Activated CD8-positive, alpha-beta memory T cell treated with anti-CD3 and anti-CD28 coated beads, Interleukin-2, amount 10 ng/mL, durations not matched to agents 7 days and 5 days (primary cell): ENCODE measurements around the gene CRCP. TPM values are rescaled to one million over a fixed set of nuclear protein-coding genes. Genes with fewer than 3 reads are reported as not detected.

ENCODE experiments used
- ATAC-seq: fragments of 150-1000 bp; cut with Tn5 transposase; one replicate; pipeline ENCODE4 v1.10.0; 2021; ENCODE audit warnings: moderate library complexity
- CTCF ChIA-PET: fragments of 350-600 bp; sonication (Branson Sonifier 250); formaldehyde crosslinking; loops from one replicate; lab custom pipeline; 2021; ENCODE audit warnings: antibody characterized with exemption; lab: Charles Lee
- DNase-seq: peaks from one replicate; pipeline ENCODE4 v3.0.0-alpha.2; 2020
- H3K27ac Mint-ChIP-seq: one replicate; pipeline ENCODE4 v1.8.0; 2021; ENCODE audit warnings: mild to moderate bottlenecking, mixed read lengths
- H3K27me3 Mint-ChIP-seq: one replicate; pipeline ENCODE4 v1.8.0; 2021; ENCODE audit warnings: mixed read lengths
- H3K36me3 Mint-ChIP-seq: one replicate; pipeline ENCODE4 v1.8.0; 2021; ENCODE audit warnings: mild to moderate bottlenecking, mixed read lengths
- H3K4me1 Mint-ChIP-seq: one replicate; pipeline ENCODE4 v1.8.0; 2021; ENCODE audit warnings: mixed read lengths
- H3K4me3 Mint-ChIP-seq: one replicate; pipeline ENCODE4 v1.8.0; 2021; ENCODE audit warnings: mild to moderate bottlenecking, moderate library complexity, mixed read lengths
- H3K9me3 Mint-ChIP-seq: one replicate; pipeline ENCODE4 v1.8.0; 2022; ENCODE audit warnings: low read depth, mixed read lengths
- total RNA-seq, 2 experiments: library from RNA; stranded (reverse); gene quantifications; one replicate each; pipeline ENCODE4 v1.2.3, GENCODE V29; 2021

Gene CRCP
- total RNA-seq, 2 experiments from 2014 or later, result 28.3 to 29.4 TPM

- no peaks in the 10 kb centered on the region for H3K36me3 Mint-ChIP-seq
- CTCF ChIA-PET, result no interaction called here
- no peak overlapping the region for H3K27ac Mint-ChIP-seq
- DNase-seq (no peak), ATAC-seq (no peak)
- H3K27me3 Mint-ChIP-seq, result peaks cover 13% of the 10 kb centered on the region
- peaks cover 5% of the 10 kb centered on the region for H3K4me1 Mint-ChIP-seq
- no peaks in the 10 kb centered on the region for H3K9me3 Mint-ChIP-seq
- no peak overlapping the region for H3K4me3 Mint-ChIP-seq
These were observed 83.8 kb downstream of the CRCP start for GRCh38 chr7:66198469-66198868.

- H3K27ac Mint-ChIP-seq, result no peak overlapping the region
- H3K4me3 Mint-ChIP-seq, result no peak overlapping the region
- ATAC-seq, result no peak
- no peak for DNase-seq
- peaks cover 5% of the 10 kb centered on the region for H3K4me1 Mint-ChIP-seq
- H3K36me3 Mint-ChIP-seq, result no peaks in the 10 kb centered on the region
- CTCF ChIA-PET, result interaction anchor here (0.6 kb wide), 1 partner anchor 396 kb away, joined by 4 read pairs; no protein-coding TSS in a partner anchor
- no peaks in the 10 kb centered on the region for H3K9me3 Mint-ChIP-seq
- H3K27me3 Mint-ChIP-seq, result peaks cover 17% of the 10 kb centered on the region
These were observed 84.3 kb downstream of the CRCP start for GRCh38 chr7:66198956-66199355.

- ATAC-seq (no peak), DNase-seq (no peak)
- Mint-ChIP-seq H3K4me1 (peaks cover 23% of the 10 kb centered on the region), H3K9me3 (no peaks in the 10 kb centered on the region), H3K27ac (no peak overlapping the region), H3K4me3 (no peak overlapping the region), H3K27me3 (peaks cover 43% of the 10 kb centered on the region), H3K36me3 (no peaks in the 10 kb centered on the region)
- CTCF ChIA-PET, result no interaction called here
These were observed 87.8 kb downstream of the CRCP start for GRCh38 chr7:66202441-66202840.

Other genes starting within 250 kb of the CRCP start
- gene VKORC1L1, start 241.8 kb upstream of the CRCP start, total RNA-seq, result 10 to 100 TPM; 14.1 to 20.3 TPM
- gene GUSB, start 132.6 kb upstream of the CRCP start, total RNA-seq, result 10 to 100 TPM; 84.3 to 88.0 TPM
- gene ASL, start 39.0 kb upstream of the CRCP start, total RNA-seq, result 10 to 100 TPM; 30.1 to 36.7 TPM
- 1 to 10 TPM in 1 of 2 experiments, under 1 TPM in 1; 0.85 to 1.1 TPM for gene TPST1, start 90.5 kb downstream of the CRCP start, total RNA-seq